Measurements from ENCODE around the gene FMNL2. TPM values are rescaled to one million over a fixed set of nuclear protein-coding genes. Genes with fewer than 3 reads are reported as not detected.

The FMNL2 gene
- polyA plus RNA-seq, 3 donors, result 5.0 to 41.3 (median 22.3) TPM

GRCh38 chr2:152393377-152393776 lies 58.4 kb downstream of the FMNL2 start:
- WGBS, 3 donors, result 35 to 100% (median 95%) methylated on average over 1 of the region's 1 CpG
- H3K27ac ChIP-seq (ENCODE audit: low read depth, low read length), result no peak overlapping the region

DNA sequence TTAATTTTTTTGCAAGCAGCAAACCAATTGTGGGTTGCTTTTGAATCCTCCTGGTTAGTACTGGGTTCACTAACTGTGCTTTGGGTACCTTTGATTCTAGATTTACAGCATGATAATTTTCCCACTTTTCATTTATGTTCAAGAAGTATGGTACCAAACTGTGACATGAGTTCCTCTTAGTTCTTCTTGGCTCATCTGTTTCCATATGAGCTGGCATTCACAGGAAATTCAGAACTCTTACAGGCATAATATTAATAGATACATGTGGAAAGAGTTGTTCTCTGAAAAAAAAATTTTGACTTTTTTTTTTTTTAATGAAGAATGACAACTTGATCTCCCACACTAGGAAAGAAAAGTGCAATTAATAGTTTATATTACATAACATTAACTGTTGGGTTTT lies 59.4 kb downstream of the FMNL2 start:
- H3K27ac ChIP-seq (ENCODE audit: low read depth, low read length), result no peak overlapping the region

GRCh38 chr2:152395103-152395502 lies 60.1 kb downstream of the FMNL2 start:
- WGBS, 3 donors, result 65 to 81% (median 71%) methylated on average over 2 of the region's 2 CpGs
- no peak overlapping the region for H3K27ac ChIP-seq (ENCODE audit: low read depth, low read length)

- H3K27ac ChIP-seq (ENCODE audit: low read depth, low read length), result no peak overlapping the region
- 56 to 70% (median 67%) methylated on average over 6 of the region's 6 CpGs for WGBS, 3 donors
Observed at GRCh38 chr2:152395572-152395971, 60.6 kb downstream of the FMNL2 start.

DNA sequence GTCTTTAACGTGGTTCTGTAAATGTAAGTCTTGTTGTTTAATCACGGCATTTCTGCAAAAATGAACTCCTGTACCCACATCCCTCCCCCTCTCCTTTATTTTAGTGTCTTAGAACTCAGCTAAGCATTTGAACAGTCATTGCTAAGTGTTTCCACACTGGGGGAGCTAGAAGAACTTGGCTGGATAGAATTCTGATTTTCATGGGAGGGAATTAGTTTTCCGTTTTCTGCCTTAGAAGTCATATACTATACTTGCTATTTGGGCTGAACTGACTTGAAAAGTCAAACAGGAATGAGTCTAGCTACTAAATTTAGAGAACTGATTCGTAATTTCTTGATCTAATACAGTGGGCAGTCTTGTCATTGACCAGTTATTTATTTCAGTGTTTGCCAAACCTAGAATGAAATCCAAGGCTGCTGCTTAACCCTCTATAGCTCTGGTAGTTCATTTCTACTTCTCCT lies 61.1 kb downstream of the FMNL2 start:
- WGBS, 3 donors, result 58 to 80% (median 59%) methylated on average over 4 of the region's 4 CpGs
- no peak overlapping the region for H3K27ac ChIP-seq (ENCODE audit: low read depth, low read length)

- no peak overlapping the region for H3K27ac ChIP-seq (ENCODE audit: low read depth, low read length)
- 74 to 85% (median 79%) methylated on average over 2 of the region's 2 CpGs for WGBS, 3 donors
Observed at GRCh38 chr2:152396763-152397162, 61.8 kb downstream of the FMNL2 start.

- H3K27ac ChIP-seq (ENCODE audit: low read depth, low read length), result no peak overlapping the region
- WGBS, 3 donors, result 88 to 92% (median 91%) methylated on average over 4 of the region's 4 CpGs
Observed at GRCh38 chr2:152399003-152399402, 64.0 kb downstream of the FMNL2 start.

DNA sequence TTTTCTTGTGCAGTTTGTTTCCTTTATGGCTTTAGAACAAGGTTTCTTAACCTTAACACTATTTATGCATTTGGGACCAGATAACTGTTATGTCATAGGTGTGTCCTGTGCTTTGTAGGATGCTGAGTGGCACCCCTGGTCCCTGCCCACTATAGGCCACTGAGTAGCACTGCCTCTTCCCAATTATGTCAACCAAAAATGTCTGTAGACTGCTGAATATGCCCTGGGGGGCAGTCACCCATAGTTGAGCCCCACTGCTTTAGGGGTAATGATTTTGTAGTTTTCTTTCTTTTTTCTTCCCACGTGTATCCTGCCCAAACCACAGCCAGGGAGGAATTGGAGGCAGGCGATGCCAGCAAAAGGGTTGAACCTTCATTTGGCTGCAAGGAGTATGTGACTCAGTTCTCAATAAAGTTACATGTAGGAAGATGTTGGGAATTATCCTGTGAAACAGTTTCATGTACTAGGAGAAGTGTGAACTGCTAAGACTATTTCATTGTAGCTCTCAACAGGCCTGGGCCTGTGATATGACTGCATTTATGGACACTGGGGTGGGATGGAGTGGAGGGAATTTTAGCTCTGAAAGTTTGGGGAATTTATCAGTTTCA lies 65.7 kb downstream of the FMNL2 start:
- 69 to 92% (median 76%) methylated on average over 2 of the region's 2 CpGs for WGBS, 3 donors
- no peak overlapping the region for H3K27ac ChIP-seq (ENCODE audit: low read depth, low read length)

DNA sequence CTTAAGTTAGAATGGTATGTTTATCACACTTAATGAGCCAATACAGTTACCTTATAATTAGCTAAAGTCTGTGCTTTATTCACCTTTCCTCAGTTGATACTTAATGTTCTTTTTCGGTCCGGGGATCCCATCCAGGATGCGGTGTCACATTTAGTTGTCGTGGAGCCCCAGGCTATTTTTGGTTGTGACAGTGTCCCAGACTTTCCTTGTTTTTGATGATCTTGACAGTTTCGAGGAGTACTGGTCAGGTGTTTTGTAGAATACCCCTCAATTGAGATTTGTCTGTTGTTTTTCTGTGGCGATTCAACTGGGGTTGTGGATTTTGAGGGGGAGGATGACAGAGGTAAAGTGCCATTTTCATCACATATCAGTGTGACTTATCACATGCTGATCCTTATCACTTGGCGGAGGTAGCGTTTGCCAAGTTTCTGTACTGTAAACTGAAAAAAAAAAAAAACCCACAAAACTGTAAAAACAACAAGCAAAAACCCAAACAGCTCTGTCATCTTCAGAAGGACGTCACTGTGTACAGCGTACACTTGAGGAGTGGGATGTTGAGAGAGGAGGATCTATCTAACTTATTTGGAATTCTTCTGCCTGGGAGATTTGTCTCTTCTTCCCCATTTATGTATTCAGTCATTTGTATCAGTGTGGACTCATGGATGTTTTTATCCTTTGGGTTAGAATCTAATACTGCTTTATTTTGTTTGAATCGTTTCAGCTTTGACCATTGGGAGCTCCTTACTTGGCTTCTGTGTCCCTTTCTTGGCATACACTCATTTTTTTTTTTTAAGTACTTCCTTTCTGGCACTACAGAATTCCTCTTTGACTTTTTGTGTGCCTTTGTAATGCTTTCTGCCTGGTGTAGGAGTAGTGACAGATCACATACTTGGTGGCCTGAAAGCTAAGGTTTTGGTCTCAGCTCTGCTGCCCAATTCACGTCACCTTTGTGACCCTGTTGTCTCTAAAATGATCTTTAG lies 68.1 kb downstream of the FMNL2 start:
- H3K27ac ChIP-seq (ENCODE audit: low read depth, low read length), result no peak overlapping the region
- WGBS, 3 donors, result 66 to 70% (median 66%) methylated on average over 12 of the region's 12 CpGs

GRCh38 chr2:152405206-152406118 lies 70.5 kb downstream of the FMNL2 start:
- no peak overlapping the region for H3K27ac ChIP-seq (ENCODE audit: low read depth, low read length)
- WGBS, 3 donors, result 74 to 83% (median 80%) methylated on average over 2 of the region's 2 CpGs

- no peak overlapping the region for H3K27ac ChIP-seq (ENCODE audit: low read depth, low read length)
- 44 to 83% (median 58%) methylated on average over 2 of the region's 2 CpGs for WGBS, 3 donors
Observed at GRCh38 chr2:152406119-152406835, 71.3 kb downstream of the FMNL2 start.

- WGBS, 3 donors, result 65 to 77% (median 76%) methylated on average over 2 of the region's 2 CpGs
- H3K27ac ChIP-seq (ENCODE audit: low read depth, low read length), result no peak overlapping the region
Observed at GRCh38 chr2:152406836-152407161, 71.8 kb downstream of the FMNL2 start.

- WGBS, 3 donors, result 34 to 65% (median 38%) methylated on average over 8 of the region's 8 CpGs
- no peak overlapping the region for H3K27ac ChIP-seq (ENCODE audit: low read depth, low read length)
Observed at GRCh38 chr2:152407204-152407721, 72.3 kb downstream of the FMNL2 start.

DNA sequence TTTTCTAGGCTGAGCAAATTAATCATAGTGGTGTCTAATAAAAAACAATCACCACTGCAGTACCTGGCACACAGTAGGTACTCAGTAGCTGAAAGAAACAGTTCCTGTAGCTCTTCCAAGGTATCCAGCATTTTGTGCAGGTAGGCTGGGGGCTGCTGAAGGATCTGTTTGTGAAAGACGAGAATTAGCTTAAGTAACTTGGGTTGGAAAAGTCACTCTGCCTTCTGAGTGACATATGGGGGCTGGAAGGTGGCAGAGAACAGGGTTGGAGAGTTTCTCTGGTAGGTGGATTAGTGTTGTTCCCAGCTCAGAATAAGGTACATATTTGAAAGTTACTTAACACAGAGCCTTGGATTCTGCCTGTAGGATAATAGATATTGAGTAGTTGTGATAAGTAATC lies 72.8 kb downstream of the FMNL2 start:
- no peak overlapping the region for H3K27ac ChIP-seq (ENCODE audit: low read depth, low read length)
- WGBS, 3 donors, result 90 to 92% (median 91%) methylated on average over 1 of the region's 1 CpG

DNA sequence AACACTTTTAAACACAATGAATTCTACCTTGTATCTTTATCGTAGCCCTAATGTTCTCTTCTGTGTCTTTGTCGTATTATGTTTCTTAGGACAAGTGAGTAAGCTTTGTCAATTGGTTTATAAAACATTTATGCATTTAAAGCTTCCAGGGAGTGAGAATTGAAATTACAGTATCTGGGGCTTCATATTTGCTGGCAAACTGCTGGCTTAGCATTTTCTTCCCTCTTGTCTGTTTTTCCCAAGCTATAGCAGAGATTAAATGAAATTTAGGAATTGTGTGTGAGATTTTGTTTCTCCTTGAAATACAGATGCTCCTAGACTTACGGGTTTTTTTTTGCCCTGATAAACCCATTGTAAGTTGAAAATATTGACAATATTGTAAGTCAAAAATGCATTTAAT lies 73.3 kb downstream of the FMNL2 start:
- 92 to 97% (median 95%) methylated on average over 3 of the region's 3 CpGs for WGBS, 3 donors
- no peak overlapping the region for H3K27ac ChIP-seq (ENCODE audit: low read depth, low read length)

GRCh38 chr2:152409386-152410164 lies 74.6 kb downstream of the FMNL2 start:
- 93 to 97% (median 94%) methylated on average over 6 of the region's 6 CpGs for WGBS, 3 donors
- H3K27ac ChIP-seq (ENCODE audit: low read depth, low read length), result no peak overlapping the region

DNA sequence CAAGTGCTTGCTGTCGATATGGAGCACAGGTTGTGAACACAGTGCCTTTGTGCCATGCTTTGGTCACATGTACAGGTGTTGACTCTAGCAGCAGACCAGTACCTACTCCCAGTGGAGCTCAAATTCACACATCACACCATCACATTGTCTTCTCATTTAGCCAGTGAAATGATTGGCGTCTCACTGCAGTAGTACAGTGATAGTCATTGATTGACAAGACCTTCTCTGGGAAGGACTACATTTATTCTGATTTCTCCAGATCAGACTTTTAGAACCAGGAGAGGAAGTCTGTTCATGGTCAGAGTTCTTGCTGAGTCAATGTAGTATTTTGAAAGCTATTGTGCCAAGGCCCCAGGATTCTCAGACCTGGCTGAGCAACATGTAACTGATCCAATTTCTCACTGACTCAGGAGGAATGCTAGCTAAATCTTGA lies 75.2 kb downstream of the FMNL2 start:
- H3K27ac ChIP-seq (ENCODE audit: low read depth, low read length), result no peak overlapping the region
- WGBS, 3 donors, result 87 to 97% (median 95%) methylated on average over 2 of the region's 2 CpGs

All from adipose tissue (tissue), 3 donors.